ENCODE measurements around the gene SSTR3.

Gene SSTR3

DNA sequence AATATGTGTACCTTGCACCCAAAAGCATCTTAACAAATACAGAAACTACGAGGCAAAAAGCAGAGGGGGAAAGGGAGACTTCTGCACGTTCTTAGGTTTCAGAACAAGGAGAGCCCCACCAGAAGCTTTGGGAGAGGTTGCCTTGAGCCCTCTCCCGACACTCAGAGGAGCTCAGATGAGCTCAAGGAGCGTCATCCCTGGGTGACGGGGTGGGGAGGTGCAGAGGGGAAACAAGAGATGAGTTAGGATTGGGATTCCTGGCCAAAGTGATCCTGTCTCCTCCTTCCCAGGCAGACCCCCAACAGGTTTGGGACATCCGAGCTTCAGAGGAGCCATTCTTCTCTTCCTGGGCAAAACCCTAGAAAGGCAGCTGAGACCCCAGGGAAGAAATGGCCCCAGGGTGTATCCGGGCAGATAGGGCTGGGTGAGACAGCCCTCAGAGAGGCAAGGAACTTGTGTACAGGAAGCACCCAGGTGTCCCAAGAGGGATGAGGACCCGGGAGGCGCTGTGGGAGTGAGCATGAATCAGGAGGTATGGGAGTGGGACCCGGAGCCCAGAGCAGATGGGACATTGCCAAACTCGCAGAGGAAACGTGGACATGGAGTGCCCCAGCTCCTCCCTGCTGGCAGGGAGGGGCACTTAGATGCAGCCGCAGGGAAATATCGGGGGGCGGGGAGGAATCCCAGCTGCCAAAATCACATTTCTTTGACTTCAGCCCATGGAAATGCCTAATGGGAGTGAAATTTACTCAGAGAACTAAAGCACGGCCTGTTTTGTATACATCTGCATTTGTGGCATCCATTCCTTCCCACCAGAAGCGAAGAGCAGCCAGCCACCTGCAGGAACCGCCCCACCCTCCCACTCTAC, 36.6 kb downstream of the SSTR3 start:
- H3K27me3 ChIP-seq (ENCODE audit: low read depth, low read length): peaks cover 27% of the 10 kb centered on the region
- no peak overlapping the region for H3K9ac ChIP-seq (ENCODE audit: low read length)
- H3K4me1 ChIP-seq (ENCODE audit: low read length): peaks cover 17% of the 10 kb centered on the region
- no peak overlapping the region for H2AFZ ChIP-seq (ENCODE audit: low read depth, low read length)
- no peak overlapping the region for H3K4me3 ChIP-seq (ENCODE audit: low read length)
- TF ChIP-seq EZH2phosphoT487 (IDR thresholded peaks at IDR 0.05; ENCODE audit: low read depth): no peak
- TF ChIP-seq, protein P1, sequence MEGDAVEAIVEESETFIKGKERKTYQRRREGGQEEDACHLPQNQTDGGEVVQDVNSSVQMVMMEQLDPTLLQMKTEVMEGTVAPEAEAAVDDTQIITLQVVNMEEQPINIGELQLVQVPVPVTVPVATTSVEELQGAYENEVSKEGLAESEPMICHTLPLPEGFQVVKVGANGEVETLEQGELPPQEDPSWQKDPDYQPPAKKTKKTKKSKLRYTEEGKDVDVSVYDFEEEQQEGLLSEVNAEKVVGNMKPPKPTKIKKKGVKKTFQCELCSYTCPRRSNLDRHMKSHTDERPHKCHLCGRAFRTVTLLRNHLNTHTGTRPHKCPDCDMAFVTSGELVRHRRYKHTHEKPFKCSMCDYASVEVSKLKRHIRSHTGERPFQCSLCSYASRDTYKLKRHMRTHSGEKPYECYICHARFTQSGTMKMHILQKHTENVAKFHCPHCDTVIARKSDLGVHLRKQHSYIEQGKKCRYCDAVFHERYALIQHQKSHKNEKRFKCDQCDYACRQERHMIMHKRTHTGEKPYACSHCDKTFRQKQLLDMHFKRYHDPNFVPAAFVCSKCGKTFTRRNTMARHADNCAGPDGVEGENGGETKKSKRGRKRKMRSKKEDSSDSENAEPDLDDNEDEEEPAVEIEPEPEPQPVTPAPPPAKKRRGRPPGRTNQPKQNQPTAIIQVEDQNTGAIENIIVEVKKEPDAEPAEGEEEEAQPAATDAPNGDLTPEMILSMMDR (IDR thresholded peaks at IDR 0.05; ENCODE audit: low read depth, low read length): no peak
- no peak overlapping the region for H3K4me2 ChIP-seq (ENCODE audit: low read length)
- no peaks in the 10 kb centered on the region for H3K36me3 ChIP-seq (replicated peaks; ENCODE audit: low read depth, low read length)
- no peak overlapping the region for H3K27ac ChIP-seq (ENCODE audit: low read length)
- H3K79me2 ChIP-seq (ENCODE audit: low read length): no peaks in the 10 kb centered on the region
- H3K9me3 ChIP-seq (ENCODE audit: insufficient read depth, low read length): no peaks in the 10 kb centered on the region
- no peaks in the 10 kb centered on the region for H4K20me1 ChIP-seq (ENCODE audit: insufficient read depth, low read length)

DNA sequence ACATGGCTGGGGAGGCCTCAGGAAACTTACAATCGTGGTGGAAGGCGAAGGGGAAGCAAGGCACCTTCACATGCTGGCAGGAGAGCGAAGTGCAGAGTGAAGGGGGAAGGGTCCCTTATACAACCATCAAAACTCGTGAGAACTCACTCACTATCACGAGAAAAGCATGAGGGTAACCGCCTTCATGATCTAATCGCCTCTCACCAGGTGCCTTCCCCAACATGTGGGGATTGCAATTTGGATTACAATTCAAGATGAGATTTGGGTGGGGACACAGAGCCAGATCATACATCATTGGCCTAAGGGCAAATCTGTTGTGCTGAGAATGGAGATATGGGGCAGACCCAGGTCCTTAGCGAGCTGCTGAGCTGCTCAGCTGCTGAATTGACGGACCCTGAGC, 37.3 kb downstream of the SSTR3 start:
- H2AFZ ChIP-seq (ENCODE audit: low read depth, low read length): no peak overlapping the region
- no peaks in the 10 kb centered on the region for H3K79me2 ChIP-seq (ENCODE audit: low read length)
- no peak overlapping the region for H3K4me2 ChIP-seq (ENCODE audit: low read length)
- no peak overlapping the region for H3K27ac ChIP-seq (ENCODE audit: low read length)
- peaks cover 27% of the 10 kb centered on the region for H3K27me3 ChIP-seq (ENCODE audit: low read depth, low read length)
- peaks cover 17% of the 10 kb centered on the region for H3K4me1 ChIP-seq (ENCODE audit: low read length)
- H3K9ac ChIP-seq (ENCODE audit: low read length): no peak overlapping the region
- no peaks in the 10 kb centered on the region for H3K36me3 ChIP-seq (replicated peaks; ENCODE audit: low read depth, low read length)
- H4K20me1 ChIP-seq (ENCODE audit: insufficient read depth, low read length): no peaks in the 10 kb centered on the region
- H3K9me3 ChIP-seq (ENCODE audit: insufficient read depth, low read length): no peaks in the 10 kb centered on the region
- H3K4me3 ChIP-seq (ENCODE audit: low read length): no peak overlapping the region
- TF ChIP-seq, protein P1 (IDR thresholded peaks at IDR 0.05; ENCODE audit: low read depth, low read length): no peak
- no peak for TF ChIP-seq EZH2phosphoT487 (IDR thresholded peaks at IDR 0.05; ENCODE audit: low read depth)

DNA sequence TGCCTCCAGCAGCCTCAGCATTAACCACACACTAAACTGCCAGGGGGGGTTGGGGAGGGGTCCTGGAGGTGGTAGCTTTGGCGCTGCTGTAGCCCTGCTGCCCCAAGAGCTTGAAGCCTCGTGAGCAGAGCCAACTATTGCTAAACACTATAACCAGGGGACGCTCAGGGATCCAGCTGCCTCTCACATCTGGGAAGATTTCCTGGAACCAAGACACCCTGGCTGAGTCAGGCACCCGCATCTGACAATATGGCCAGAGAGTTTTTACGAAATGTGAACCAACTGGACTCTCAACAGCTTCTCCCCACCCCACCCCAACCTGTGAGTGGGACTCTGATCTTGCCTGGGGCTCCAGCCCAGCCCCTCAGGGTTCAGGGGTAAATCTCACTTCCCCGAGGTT, 38.6 kb downstream of the SSTR3 start:
- H3K9me3 ChIP-seq (ENCODE audit: insufficient read depth, low read length): no peaks in the 10 kb centered on the region
- TF ChIP-seq, protein P1 (IDR thresholded peaks at IDR 0.05; ENCODE audit: low read depth, low read length): no peak
- no peak for TF ChIP-seq EZH2phosphoT487 (IDR thresholded peaks at IDR 0.05; ENCODE audit: low read depth)
- no peaks in the 10 kb centered on the region for H4K20me1 ChIP-seq (ENCODE audit: insufficient read depth, low read length)
- no peaks in the 10 kb centered on the region for H3K79me2 ChIP-seq (ENCODE audit: low read length)
- peaks cover 27% of the 10 kb centered on the region for H3K27me3 ChIP-seq (ENCODE audit: low read depth, low read length)
- H3K9ac ChIP-seq (ENCODE audit: low read length): no peak overlapping the region
- no peaks in the 10 kb centered on the region for H3K36me3 ChIP-seq (replicated peaks; ENCODE audit: low read depth, low read length)
- H3K27ac ChIP-seq (ENCODE audit: low read length): no peak overlapping the region
- no peak overlapping the region for H3K4me3 ChIP-seq (ENCODE audit: low read length)
- no peak overlapping the region for H2AFZ ChIP-seq (ENCODE audit: low read depth, low read length)
- no peak overlapping the region for H3K4me2 ChIP-seq (ENCODE audit: low read length)
- H3K4me1 ChIP-seq (ENCODE audit: low read length): peaks cover 17% of the 10 kb centered on the region

DNA sequence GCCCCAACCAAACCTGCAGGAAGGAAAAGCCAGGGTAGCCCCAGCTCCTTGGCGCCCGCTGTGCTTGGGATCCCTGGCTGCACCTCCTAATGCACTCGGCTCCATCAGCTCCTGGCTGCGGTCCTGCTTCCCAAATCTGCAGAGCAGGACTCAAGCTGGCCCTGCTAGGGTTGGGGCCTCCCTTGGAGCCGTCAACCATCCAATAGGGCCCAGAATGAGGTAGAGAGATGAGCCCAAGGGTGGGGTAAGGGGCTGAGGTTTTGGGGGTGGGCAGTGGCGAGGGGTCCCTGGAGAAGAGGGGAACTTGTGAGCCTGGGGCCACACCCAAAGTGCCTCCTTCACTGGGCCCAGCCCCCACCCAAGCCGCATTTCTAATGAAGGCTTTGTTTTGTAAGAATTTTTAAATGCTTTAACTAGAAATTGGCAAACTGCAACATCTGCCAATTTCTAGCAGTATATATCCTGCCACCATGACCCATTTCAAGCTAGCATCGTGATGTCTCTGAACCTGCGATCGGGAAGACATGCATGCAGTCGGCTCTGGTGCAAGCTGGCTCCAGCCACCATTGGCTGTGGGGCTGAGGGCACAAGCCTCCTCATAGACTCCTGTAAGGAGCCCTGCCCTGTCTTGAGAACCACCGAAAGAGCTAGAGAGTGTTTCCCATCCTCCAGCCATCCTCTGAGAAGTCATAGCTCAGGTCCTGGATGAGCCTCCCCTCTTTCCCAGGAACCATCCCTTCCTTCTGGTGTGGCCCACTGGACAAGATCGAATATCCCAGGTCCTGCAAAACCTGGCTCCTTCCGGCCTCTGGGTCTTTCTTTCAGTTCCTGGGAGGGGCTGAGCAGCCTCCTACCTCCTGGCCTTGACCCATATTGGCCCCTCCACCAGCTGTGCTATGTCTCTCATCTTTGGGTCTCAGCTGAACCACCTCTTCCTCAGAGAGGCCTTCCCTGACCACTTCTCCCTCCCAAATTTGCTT, 39.7 kb downstream of the SSTR3 start:
- no peaks in the 10 kb centered on the region for H3K9me3 ChIP-seq (ENCODE audit: insufficient read depth, low read length)
- no peaks in the 10 kb centered on the region for H3K79me2 ChIP-seq (ENCODE audit: low read length)
- no peak overlapping the region for H3K27ac ChIP-seq (ENCODE audit: low read length)
- H3K36me3 ChIP-seq (replicated peaks; ENCODE audit: low read depth, low read length): no peaks in the 10 kb centered on the region
- no peak overlapping the region for H3K4me2 ChIP-seq (ENCODE audit: low read length)
- TF ChIP-seq, protein P1 (IDR thresholded peaks at IDR 0.05; ENCODE audit: low read depth, low read length): no peak
- no peak for TF ChIP-seq EZH2phosphoT487 (IDR thresholded peaks at IDR 0.05; ENCODE audit: low read depth)
- H2AFZ ChIP-seq (ENCODE audit: low read depth, low read length): no peak overlapping the region
- no peaks in the 10 kb centered on the region for H4K20me1 ChIP-seq (ENCODE audit: insufficient read depth, low read length)
- peaks cover 21% of the 10 kb centered on the region for H3K4me1 ChIP-seq (ENCODE audit: low read length)
- H3K9ac ChIP-seq (ENCODE audit: low read length): no peak overlapping the region
- no peak overlapping the region for H3K4me3 ChIP-seq (ENCODE audit: low read length)
- peaks cover 18% of the 10 kb centered on the region for H3K27me3 ChIP-seq (ENCODE audit: low read depth, low read length)

Data from OCI-LY3 (cell line).